NB4 (cell line): Measurements from ENCODE around the gene GMDS.

ENCODE experiments used
- POLR2A ChIP-seq: IDR thresholded peaks from 2 replicates; pipeline ENCODE4 v1.6.1; 2011; ENCODE audit warnings: mild to moderate bottlenecking; ENCODE audit not compliant: insufficient read length; ENCODE audit errors: extremely low read depth
- TF ChIP-seq, protein P1 (sequence below): IDR thresholded peaks from one replicate; pipeline ENCODE4 v1.5.1; 2012; ENCODE audit warnings: low read depth, low read length

- TF ChIP-seq, protein P1, sequence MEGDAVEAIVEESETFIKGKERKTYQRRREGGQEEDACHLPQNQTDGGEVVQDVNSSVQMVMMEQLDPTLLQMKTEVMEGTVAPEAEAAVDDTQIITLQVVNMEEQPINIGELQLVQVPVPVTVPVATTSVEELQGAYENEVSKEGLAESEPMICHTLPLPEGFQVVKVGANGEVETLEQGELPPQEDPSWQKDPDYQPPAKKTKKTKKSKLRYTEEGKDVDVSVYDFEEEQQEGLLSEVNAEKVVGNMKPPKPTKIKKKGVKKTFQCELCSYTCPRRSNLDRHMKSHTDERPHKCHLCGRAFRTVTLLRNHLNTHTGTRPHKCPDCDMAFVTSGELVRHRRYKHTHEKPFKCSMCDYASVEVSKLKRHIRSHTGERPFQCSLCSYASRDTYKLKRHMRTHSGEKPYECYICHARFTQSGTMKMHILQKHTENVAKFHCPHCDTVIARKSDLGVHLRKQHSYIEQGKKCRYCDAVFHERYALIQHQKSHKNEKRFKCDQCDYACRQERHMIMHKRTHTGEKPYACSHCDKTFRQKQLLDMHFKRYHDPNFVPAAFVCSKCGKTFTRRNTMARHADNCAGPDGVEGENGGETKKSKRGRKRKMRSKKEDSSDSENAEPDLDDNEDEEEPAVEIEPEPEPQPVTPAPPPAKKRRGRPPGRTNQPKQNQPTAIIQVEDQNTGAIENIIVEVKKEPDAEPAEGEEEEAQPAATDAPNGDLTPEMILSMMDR = no peak
- no peak for TF ChIP-seq POLR2A
Measured at GRCh38 chr6:2110504-2110903, 134.9 kb downstream of the GMDS start.
